Upper lobe of left lung (tissue), 6 donors: ENCODE measurements around the gene HLA-DQA1. TPM values are rescaled to one million over a fixed set of nuclear protein-coding genes. Genes with fewer than 3 reads are reported as not detected.
A peak's percentile ranks its signal among the peaks of the same experiment; 100 is the strongest.
"Not testable (repeated sequence)": the region's sequence is repeated elsewhere in the genome, so short reads cannot be mapped to it uniquely, and the experiment has no call there.

ENCODE experiments used
- ATAC-seq, 2 donors: fragments of 200-7000 bp; cut with Tn5 transposase; one replicate each; pipeline ENCODE4 v1.9.1; 2022; ENCODE audit warnings: mild to moderate bottlenecking in 2 of 2, moderate library complexity in 2 of 2; ENCODE audit not compliant: low FRiP score in 2 of 2
- DNase-seq, 2 donors: peaks; one replicate each; pipeline ENCODE4 v3.0.0-alpha.2; 2019 to 2020
- H3K27ac ChIP-seq, 4 donors: fragments of 200-600 bp; sonication (generic); one replicate each; pipeline ENCODE4 v1.5.1; 2016 to 2019
- H3K27me3 ChIP-seq, 4 donors: fragments of 200-600 bp; sonication (generic); one replicate each; pipeline ENCODE4 v1.5.1; 2017 to 2019
- H3K36me3 ChIP-seq, 4 donors: fragments of 200-600 bp; sonication (generic); one replicate each; pipeline ENCODE4 v1.5.1; 2016 to 2019
- H3K4me1 ChIP-seq, 4 donors: fragments of 200-600 bp; sonication (generic); one replicate each; pipeline ENCODE4 v1.5.1; 2018 to 2019
- H3K4me3 ChIP-seq, 4 donors: fragments of 200-600 bp; sonication (generic); one replicate each; pipeline ENCODE4 v1.5.1; 2017 to 2019; ENCODE audit warnings: mild to moderate bottlenecking in 2 of 4, moderate library complexity in 1 of 4
- H3K9me3 ChIP-seq, 4 donors: fragments of 200-600 bp; sonication (generic); one replicate each; pipeline ENCODE4 v1.5.1; 2018 to 2019
- CTCF ChIP-seq, 6 experiments: fragments of 450-650 bp in 4 of 6; fragments of 200-600 bp in 2 of 6; sonication (generic) in 2 of 6; IDR thresholded peaks; one replicate each; pipeline ENCODE4 v1.5.1; 2016 to 2019; ENCODE audit warnings: antibody characterized with exemption in 6 of 6
- EP300 ChIP-seq, 4 donors: sonication (generic); formaldehyde crosslinking; IDR thresholded peaks; one replicate each; pipeline ENCODE4 v1.5.1; 2017; ENCODE audit warnings: antibody characterized with exemption in 4 of 4, control low read depth in 2 of 4
- POLR2A ChIP-seq, 4 donors: fragments of 450-650 bp; IDR thresholded peaks; one replicate each; pipeline ENCODE4 v1.5.1; 2016 to 2017; ENCODE audit warnings: antibody characterized with exemption in 4 of 4, mild to moderate bottlenecking in 2 of 4
- POLR2AphosphoS5 ChIP-seq, 2 donors: sonication (generic); formaldehyde crosslinking; IDR thresholded peaks; one replicate each; pipeline ENCODE4 v1.5.1; 2017; ENCODE audit warnings: antibody characterized with exemption in 2 of 2
- WGBS, 2 donors: methylation state at CpG; one replicate each; pipeline ENCODE4 v1.1.5; 2017 to 2018; 5-methylcytosine and 5-hydroxymethylcytosine counted together
- total RNA-seq, 6 donors: library from RNA; depleted of rRNA in 4 of 6; stranded (reverse); fragments of >200 nt in 4 of 6; gene quantifications; one replicate each; pipeline versions ENCODE4 v1.1.0 to v1.2.1, GENCODE V29; 2016 to 2021
- donor health status: DM: no; HTN: no; CAD: no; lungs with moderate emphysema.
- donor health status: DM: no; HTN: yes; CAD: no; lungs with severe emphysema.

HLA-DQA1 gene
- 100 to 1,000 TPM in 4 of 6 donors, 1 to 10 TPM in 1, not detected in 1; 7.8 to 476 (median 122) TPM for total RNA-seq

GRCh38 chr6:32637219-32637880 is at the start of gene HLA-DQA1:
Gene HLA-DQA1 (plus strand): TSS chr6:32637406. CDS start chr6:32637459, 53 bp downstream.
- DNase-seq (peak in 1 of 2 donors; percentile 44), ATAC-seq (peak; percentile 80 to 81)
- Histone ChIP-seq H3K4me3 (peak within 1 kb of the TSS in 2 of 4 donors; percentile 19 to 21), H3K27ac (peak within 1 kb of the TSS in 2 of 4 donors; percentile 23 to 32), H3K4me1 (no peaks in the 10 kb centered on the region), H3K27me3 (no peaks in the 10 kb centered on the region), H3K9me3 (no peaks in the 10 kb centered on the region), H3K36me3 (no peaks in the 10 kb centered on the region)
- WGBS, 2 donors: 14 to 28% methylated on average over 7 of the region's 7 CpGs
- TF ChIP-seq POLR2AphosphoS5 (IDR thresholded peaks at IDR 0.05): peak in 1 of 2 donors; percentile 55
- no peak for TF ChIP-seq EP300 (IDR thresholded peaks at IDR 0.05)
- peak in 1 of 4 donors; percentile 23 for TF ChIP-seq POLR2A (IDR thresholded peaks at IDR 0.05)

DNA sequence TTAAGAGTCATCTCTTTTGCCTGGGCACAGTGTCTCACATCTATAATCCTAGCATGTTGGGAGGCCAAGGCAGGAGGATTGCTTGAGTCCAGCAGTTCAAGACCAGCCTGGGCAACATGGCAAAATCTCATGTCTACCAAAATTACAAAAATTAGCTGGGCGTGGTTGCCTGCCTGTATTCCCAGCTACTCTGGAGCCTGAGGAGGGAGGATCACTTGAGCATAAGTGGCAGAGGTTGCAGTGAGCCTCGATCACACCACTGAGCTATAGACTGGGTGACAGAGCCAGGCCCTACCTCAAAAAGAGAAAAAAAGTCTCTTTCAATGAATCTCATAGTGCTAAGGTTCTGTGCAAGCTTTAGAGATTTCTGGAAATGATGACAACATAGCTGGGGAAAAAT is 49.0 kb upstream of the HLA-DQA1 start:
- ATAC-seq (no peak), DNase-seq (no peak)
- Histone ChIP-seq H3K27me3 (no peaks in the 10 kb centered on the region), H3K27ac (peak overlapping the region in 1 of 4 donors; percentile 80), H3K4me3 (peak overlapping the region in 1 of 4 donors; percentile 38), H3K9me3 (no peaks in the 10 kb centered on the region), H3K4me1 (no peaks in the 10 kb centered on the region), H3K36me3 (no peaks in the 10 kb centered on the region)
- TF ChIP-seq POLR2AphosphoS5 (IDR thresholded peaks at IDR 0.05) (no peak), CTCF (IDR thresholded peaks at IDR 0.05) (no peak), POLR2A (IDR thresholded peaks at IDR 0.05) (no peak), EP300 (IDR thresholded peaks at IDR 0.05) (no peak)
- 46 to 71% methylated on average over 2 of the region's 2 CpGs for WGBS, 2 donors

DNA sequence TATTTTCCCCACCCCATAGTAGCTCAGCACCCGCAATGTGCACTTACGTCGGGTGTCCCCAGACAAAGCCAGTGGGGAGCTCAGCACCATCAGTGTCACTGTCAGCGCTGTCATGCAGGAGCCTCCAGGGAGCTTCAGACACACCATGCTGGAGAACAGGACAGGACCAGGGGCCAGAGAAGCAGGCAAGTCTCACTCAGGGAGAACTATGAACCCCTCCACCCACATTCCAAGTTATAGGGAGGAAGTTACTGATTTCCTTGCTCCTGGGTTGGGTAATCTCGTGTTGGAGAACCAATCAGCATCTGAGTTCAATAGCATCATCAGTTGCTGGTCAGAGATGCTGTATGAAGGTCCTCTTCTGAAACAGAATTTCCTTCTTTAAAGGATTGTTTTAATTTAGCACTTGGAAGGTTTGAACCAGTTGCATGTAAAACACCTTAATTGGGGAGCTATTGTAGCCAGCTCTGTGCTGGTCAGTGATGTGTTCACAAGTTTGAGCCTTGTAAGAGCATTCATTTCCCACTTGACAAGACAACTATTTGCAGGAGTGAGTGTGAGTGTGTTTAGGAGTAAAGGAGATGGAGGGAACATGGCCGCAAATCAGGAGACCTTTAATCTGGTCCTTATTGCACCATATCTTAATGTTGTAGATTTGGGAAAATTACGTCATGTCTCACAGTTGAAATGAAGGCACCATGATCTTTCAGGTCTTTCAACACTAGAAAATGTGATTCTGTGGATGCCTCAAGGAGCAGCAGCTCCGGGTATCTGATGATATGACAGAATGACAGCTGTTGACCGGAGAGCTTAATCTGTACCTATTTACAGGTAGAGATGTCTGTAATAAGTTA is 47.4 kb upstream of the HLA-DQA1 start, which contains the start of gene HLA-DRB1:
Gene HLA-DRB1 (minus strand): TSS at position 253 of the 854 bp plus-strand sequence. CDS start 106 bp downstream, at position 147.
- no peaks in the 10 kb centered on the region for H3K4me1 ChIP-seq
- H3K9me3 ChIP-seq: no peaks in the 10 kb centered on the region
- H3K27me3 ChIP-seq: no peaks in the 10 kb centered on the region
- DNase-seq (peak in 1 of 2 donors; percentile 66), ATAC-seq (peak; percentile 96 to 97)
- WGBS, 2 donors: 9 to 48% methylated on average over 8 to 9 of the region's 9 CpGs
- TF ChIP-seq EP300 (IDR thresholded peaks at IDR 0.05) (no peak), CTCF (IDR thresholded peaks at IDR 0.05) (no peak), POLR2AphosphoS5 (IDR thresholded peaks at IDR 0.05) (peak in 1 of 2 donors; percentile 91), POLR2A (IDR thresholded peaks at IDR 0.05) (peak in 1 of 4 donors; percentile 31)
- peak within 1 kb of the TSS in 1 of 4 donors; percentile 80 for H3K27ac ChIP-seq
- peak within 1 kb of the TSS in 1 of 4 donors; percentile 38 for H3K4me3 ChIP-seq
- no peaks in the 10 kb centered on the region for H3K36me3 ChIP-seq

DNA sequence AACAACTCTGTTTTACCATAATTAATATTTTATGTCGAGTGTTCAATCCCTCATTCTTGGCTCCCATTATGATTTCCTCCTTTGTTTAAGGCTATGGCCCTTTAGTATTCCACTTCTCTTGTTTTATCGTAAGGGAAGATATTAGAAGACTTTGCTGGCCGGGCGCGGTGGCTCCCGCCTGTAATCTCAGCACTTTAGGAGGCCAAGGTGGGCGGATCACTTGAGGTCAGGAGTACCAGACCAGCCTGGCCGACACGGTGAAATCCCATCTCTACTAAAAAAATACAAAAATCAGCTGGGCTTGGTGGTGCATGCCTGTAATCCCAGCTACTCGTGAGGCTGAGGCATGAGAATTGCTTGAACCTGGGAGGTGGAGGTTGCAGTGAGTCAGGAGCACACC is 46.5 kb upstream of the HLA-DQA1 start:
- not testable (repeated sequence) for DNase-seq

GRCh38 chr6:32597024-32597423 is 40.2 kb upstream of the HLA-DQA1 start:
- DNase-seq: no peak
- H3K9me3 ChIP-seq: no peaks in the 10 kb centered on the region
- H3K36me3 ChIP-seq: no peaks in the 10 kb centered on the region
- H3K27me3 ChIP-seq: no peaks in the 10 kb centered on the region
- H3K4me3 ChIP-seq: no peak overlapping the region
- H3K27ac ChIP-seq: no peak overlapping the region
- TF ChIP-seq CTCF (IDR thresholded peaks at IDR 0.05): no peak
- no peak for TF ChIP-seq POLR2A (IDR thresholded peaks at IDR 0.05)
- no peak for TF ChIP-seq EP300 (IDR thresholded peaks at IDR 0.05)
- TF ChIP-seq POLR2AphosphoS5 (IDR thresholded peaks at IDR 0.05): no peak
- H3K4me1 ChIP-seq: no peaks in the 10 kb centered on the region
- ATAC-seq: no peak

More for the DNA sequence above, 46.5 kb upstream of the HLA-DQA1 start:
- H3K4me3 ChIP-seq, H3K36me3 ChIP-seq, H3K27me3 ChIP-seq, H3K9me3 ChIP-seq, ATAC-seq, H3K4me1 ChIP-seq: not testable (repeated sequence)
- WGBS, 2 donors: 65% methylated on average over 5 of the region's 10 CpGs; no CpG with 5 or more reads in 1 of the 2 donors
- H3K27ac ChIP-seq: peak overlapping the region in 1 of 4 donors; percentile 66
